ENCODE results near the gene ADGRG1.

The ADGRG1 gene

DNA sequence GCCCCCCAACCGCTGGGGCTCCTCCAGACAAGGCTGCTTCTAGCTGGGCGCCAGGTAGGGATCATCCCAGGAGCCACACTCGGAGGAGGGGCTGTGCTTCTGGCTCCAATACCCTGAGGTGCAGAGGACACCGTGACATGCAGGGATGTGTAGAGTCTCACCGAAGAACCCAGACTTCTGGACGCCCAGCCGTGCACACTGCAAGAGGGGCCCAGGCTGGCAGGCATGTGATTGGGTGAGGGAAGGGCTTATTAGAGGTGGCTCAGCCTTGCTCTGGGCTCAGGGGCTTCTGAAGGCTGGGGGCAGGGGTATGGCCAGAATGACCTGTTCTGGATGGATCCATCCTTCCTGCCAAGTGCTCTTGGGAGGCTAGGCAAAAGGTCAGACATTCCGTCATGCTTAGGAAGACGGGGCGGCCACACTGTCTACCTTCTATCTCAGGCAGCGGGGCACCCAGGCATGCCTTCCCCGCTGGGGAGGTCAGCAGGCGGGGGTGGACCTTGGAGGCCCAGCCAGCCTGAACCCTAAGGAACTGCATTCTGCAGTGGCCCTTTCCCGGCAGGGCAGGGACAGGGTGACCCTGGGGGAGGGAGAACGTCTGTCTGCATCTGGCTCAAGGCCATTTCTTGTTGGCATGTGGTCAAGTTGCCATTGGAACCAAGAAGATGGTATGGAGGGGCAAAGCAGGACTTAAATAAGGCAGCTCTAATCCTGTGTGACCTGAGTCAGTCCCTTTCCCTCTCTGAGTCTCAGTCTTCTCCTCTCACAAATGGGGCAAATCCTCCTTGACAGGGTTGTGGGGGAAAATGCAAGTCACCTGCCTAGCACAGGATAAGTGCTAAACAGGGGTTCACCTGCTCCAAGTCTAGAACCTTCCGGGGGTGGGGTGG lies 5.8 kb upstream of the ADGRG1 start:
- Mint-ChIP-seq H3K36me3 (peaks cover 5% of the 10 kb centered on the region), H3K9me3 (no peaks in the 10 kb centered on the region), H3K4me1 (peaks cover 48% of the 10 kb centered on the region), H3K27ac (peak overlapping the region; percentile 48), H3K4me3 (no peak overlapping the region)
- DNase-seq (ENCODE audit: low spot score in 2 of 2) (no peak), ATAC-seq (no peak)

- Mint-ChIP-seq H3K4me3 (no peak overlapping the region), H3K4me1 (peaks cover 45% of the 10 kb centered on the region), H3K9me3 (no peaks in the 10 kb centered on the region), H3K27ac (peak overlapping the region; percentile 48), H3K36me3 (peaks cover 9% of the 10 kb centered on the region)
- ATAC-seq: no peak
- no peak for DNase-seq (ENCODE audit: low spot score in 2 of 2)
Observed at GRCh38 chr16:57623251-57624043, 5.0 kb upstream of the ADGRG1 start.

DNA sequence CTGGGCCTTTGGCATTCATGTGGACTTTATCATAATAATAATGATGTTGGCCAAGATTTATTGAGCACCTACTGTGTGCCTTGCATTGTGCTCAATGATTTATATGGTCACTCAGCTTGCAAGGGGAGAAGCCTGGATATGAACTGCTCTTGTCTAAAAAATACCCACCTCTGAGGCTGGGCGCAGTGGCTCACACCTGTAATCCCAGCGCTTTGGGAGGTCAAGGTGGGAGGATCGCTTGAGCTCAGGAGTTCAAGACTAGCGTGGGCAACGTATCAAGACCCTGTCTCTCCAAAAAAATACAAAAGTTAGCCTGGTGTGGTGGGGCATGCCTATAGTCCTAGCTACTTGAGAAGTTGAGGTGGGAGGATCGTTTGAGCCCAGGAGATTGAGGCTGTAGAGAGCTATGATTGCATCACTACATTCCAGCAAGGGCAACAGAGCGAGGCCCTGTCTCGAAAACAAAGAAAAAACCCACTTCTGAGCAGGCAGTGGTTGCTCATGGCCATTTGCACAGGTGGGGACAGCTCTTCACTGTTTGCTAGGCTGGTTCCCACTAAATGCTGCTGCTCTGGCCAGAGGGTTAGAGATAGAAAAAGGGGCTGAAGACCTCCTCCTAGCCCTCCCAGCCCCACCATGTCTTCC lies 4.3 kb upstream of the ADGRG1 start:
- no peak overlapping the region for H3K27ac Mint-ChIP-seq

DNA sequence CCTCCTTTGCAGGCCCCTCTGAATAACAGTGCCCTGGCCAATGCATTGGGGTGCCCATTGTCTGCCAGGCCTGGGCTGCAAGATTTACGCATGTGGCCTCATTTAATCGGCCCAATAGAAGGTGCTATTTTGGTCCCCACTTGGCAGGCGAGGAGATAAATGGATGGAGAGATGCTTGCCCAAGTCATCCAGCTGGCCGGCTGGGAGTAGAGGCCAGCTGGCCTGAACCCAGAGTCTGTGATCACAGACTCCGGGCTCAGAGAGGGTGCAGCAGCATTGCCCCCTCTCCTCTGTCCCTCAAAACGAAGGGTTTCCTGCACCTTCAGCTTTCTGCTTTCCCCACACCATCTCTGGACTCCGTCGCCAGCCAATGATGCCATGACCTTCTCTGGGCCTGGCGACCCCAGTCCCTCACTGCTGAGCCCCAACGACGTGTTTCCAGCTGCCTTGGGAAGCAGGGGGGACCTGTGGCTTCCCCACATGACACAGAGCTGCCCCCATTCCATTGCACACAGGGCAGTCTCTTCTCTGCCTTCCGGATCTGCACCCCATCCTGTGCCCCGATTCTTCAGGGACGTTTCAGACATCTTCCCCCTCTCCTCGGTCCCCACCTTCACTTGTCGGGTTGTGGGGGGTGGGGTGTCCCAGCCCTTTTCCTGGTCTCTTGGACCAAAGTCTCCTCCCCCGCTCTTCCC lies 3.5 kb upstream of the ADGRG1 start:
- DNase-seq (ENCODE audit: low spot score in 2 of 2) (no peak), ATAC-seq (no peak)
- Mint-ChIP-seq H3K27ac (peak overlapping the region; percentile 77), H3K36me3 (peaks cover 18% of the 10 kb centered on the region), H3K4me1 (peaks cover 45% of the 10 kb centered on the region), H3K4me3 (no peak overlapping the region), H3K9me3 (no peaks in the 10 kb centered on the region)

More for the DNA sequence above, 4.3 kb upstream of the ADGRG1 start:
- Mint-ChIP-seq H3K36me3 (peaks cover 16% of the 10 kb centered on the region), H3K4me1 (peaks cover 45% of the 10 kb centered on the region), H3K4me3 (no peak overlapping the region), H3K9me3 (no peaks in the 10 kb centered on the region)
- DNase-seq (ENCODE audit: low spot score in 2 of 2) (no peak), ATAC-seq (no peak)

GRCh38 chr16:57626420-57627170 lies 1.8 kb upstream of the ADGRG1 start:
- Mint-ChIP-seq H3K4me3 (no peak overlapping the region), H3K36me3 (peaks cover 27% of the 10 kb centered on the region), H3K27ac (peak overlapping the region; percentile 77), H3K9me3 (no peaks in the 10 kb centered on the region), H3K4me1 (peaks cover 56% of the 10 kb centered on the region)
- DNase-seq (ENCODE audit: low spot score in 2 of 2): no peak
- ATAC-seq: no peak

GRCh38 chr16:57627184-57627871 lies 1.1 kb upstream of the ADGRG1 start:
- Mint-ChIP-seq H3K36me3 (peaks cover 27% of the 10 kb centered on the region), H3K4me1 (peaks cover 56% of the 10 kb centered on the region), H3K9me3 (no peaks in the 10 kb centered on the region), H3K27ac (peak overlapping the region; percentile 98), H3K4me3 (no peak overlapping the region)
- DNase-seq (ENCODE audit: low spot score in 2 of 2) (no peak), ATAC-seq (no peak)

GRCh38 chr16:57628783-57629293 lies 408 bp downstream of the ADGRG1 start:
- Mint-ChIP-seq H3K4me3 (peak overlapping the region; percentile 95), H3K27ac (peak overlapping the region; percentile 98), H3K36me3 (peaks cover 27% of the 10 kb centered on the region), H3K4me1 (peaks cover 56% of the 10 kb centered on the region), H3K9me3 (no peaks in the 10 kb centered on the region)
- DNase-seq (ENCODE audit: low spot score in 2 of 2) (no peak), ATAC-seq (no peak)

DNA sequence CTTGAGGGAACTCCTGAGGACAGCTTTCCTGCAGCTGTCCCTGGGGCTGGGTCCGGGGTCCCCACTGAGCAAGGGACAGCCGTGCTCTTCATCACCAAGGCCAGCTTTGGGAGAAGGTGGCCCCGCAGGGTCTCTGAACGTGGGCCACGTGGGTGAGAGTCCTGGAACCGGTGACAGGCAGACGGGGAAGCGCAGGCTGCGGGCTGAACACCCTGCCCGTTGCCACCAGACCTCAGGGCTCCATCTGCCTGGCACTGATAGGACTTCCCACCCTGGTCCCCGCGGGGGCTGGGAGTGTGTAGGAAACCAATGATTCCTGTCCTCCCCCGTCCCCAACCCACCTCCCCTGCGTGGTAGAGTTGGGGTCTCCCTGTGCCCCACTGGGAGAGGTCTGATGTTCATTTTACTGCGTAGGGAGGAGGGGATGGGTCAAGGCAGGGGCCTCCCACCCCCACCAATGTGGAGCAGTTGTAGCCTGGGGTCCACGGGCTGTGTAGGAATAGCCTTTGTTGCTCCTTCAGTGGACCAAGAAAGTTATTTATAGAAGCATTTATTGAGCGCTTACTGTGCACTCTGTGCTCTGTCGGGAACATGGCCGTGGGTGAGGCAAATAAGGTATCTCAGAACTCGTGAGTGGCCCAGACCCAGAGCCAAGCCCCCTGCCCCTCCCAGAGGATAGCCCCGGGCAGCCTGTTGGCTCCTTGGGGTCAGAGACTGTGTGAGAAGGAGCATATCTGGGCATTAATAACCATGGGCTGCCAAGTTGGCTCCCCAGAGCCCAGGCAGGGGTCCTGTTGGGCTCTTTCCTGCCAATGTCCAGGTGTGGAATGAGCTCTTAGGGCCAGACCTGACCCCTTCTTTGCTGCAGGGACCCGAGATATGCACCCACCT lies 1.3 kb downstream of the ADGRG1 start:
- H3K27ac Mint-ChIP-seq: peak overlapping the region; percentile 98
- peak overlapping the region; percentile 95 for H3K4me3 Mint-ChIP-seq

GRCh38 chr16:57630407-57630797 lies 2.0 kb downstream of the ADGRG1 start:
- Mint-ChIP-seq H3K9me3 (no peaks in the 10 kb centered on the region), H3K4me1 (peaks cover 46% of the 10 kb centered on the region), H3K36me3 (peaks cover 36% of the 10 kb centered on the region), H3K27ac (peak overlapping the region; percentile 98), H3K4me3 (peak overlapping the region; percentile 95)
- DNase-seq (ENCODE audit: low spot score in 2 of 2) (no peak), ATAC-seq (no peak)

More for the DNA sequence above, 1.3 kb downstream of the ADGRG1 start:
- H3K4me1 Mint-ChIP-seq: peaks cover 53% of the 10 kb centered on the region
- H3K36me3 Mint-ChIP-seq: peaks cover 36% of the 10 kb centered on the region
- no peak for ATAC-seq
- DNase-seq (ENCODE audit: low spot score in 2 of 2): no peak
- no peaks in the 10 kb centered on the region for H3K9me3 Mint-ChIP-seq

GRCh38 chr16:57630931-57631845 lies 2.8 kb downstream of the ADGRG1 start:
- no peak for ATAC-seq
- Mint-ChIP-seq H3K4me3 (peak overlapping the region; percentile 95), H3K4me1 (peaks cover 41% of the 10 kb centered on the region), H3K27ac (peak overlapping the region; percentile 98), H3K36me3 (peaks cover 32% of the 10 kb centered on the region), H3K9me3 (no peaks in the 10 kb centered on the region)
- no peak for DNase-seq (ENCODE audit: low spot score in 2 of 2)

DNA sequence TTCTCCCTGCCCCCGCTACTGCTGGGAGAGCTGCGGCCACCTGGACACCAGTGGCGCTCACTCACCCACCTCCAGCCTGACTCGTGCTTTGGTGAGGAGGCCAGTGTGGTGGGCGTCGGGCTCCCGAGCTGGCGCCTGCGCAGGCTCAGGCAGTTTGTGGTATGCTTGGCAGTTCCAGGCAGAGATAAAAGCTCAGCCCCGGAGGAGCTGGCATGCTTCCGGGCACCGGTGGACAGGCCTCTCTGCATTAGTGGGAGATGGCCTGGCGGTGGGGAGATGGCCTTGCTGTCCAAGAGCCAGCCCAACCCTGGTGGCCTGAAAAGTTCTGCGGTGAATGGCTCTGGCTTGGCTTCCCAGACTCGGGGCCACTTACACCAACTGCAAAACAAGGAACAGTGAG lies 4.1 kb downstream of the ADGRG1 start:
- no peak for ATAC-seq
- peaks cover 38% of the 10 kb centered on the region for H3K4me1 Mint-ChIP-seq
- H3K4me3 Mint-ChIP-seq: peak overlapping the region; percentile 95
- H3K36me3 Mint-ChIP-seq: peaks cover 43% of the 10 kb centered on the region
- no peaks in the 10 kb centered on the region for H3K9me3 Mint-ChIP-seq
- peak overlapping the region; percentile 98 for H3K27ac Mint-ChIP-seq
- no peak for DNase-seq (ENCODE audit: low spot score in 2 of 2)

- peaks cover 42% of the 10 kb centered on the region for H3K4me1 Mint-ChIP-seq
- H3K27ac Mint-ChIP-seq: no peak overlapping the region
- no peak for DNase-seq (ENCODE audit: low spot score in 2 of 2)
- H3K9me3 Mint-ChIP-seq: no peaks in the 10 kb centered on the region
- peaks cover 46% of the 10 kb centered on the region for H3K36me3 Mint-ChIP-seq
- no peak for ATAC-seq
- H3K4me3 Mint-ChIP-seq: no peak overlapping the region
Observed at GRCh38 chr16:57633383-57634064, 5.1 kb downstream of the ADGRG1 start.

Data from stimulated activated effector memory CD8-positive, alpha-beta T cell treated with anti-CD3 and anti-CD28 coated beads, Interleukin-12 subunit alpha, Interleukin-12 subunit beta, amount 100 ng/mL, for 72 hours (primary cell).